Measurements from ENCODE around the gene SCLY.

Gene SCLY

DNA sequence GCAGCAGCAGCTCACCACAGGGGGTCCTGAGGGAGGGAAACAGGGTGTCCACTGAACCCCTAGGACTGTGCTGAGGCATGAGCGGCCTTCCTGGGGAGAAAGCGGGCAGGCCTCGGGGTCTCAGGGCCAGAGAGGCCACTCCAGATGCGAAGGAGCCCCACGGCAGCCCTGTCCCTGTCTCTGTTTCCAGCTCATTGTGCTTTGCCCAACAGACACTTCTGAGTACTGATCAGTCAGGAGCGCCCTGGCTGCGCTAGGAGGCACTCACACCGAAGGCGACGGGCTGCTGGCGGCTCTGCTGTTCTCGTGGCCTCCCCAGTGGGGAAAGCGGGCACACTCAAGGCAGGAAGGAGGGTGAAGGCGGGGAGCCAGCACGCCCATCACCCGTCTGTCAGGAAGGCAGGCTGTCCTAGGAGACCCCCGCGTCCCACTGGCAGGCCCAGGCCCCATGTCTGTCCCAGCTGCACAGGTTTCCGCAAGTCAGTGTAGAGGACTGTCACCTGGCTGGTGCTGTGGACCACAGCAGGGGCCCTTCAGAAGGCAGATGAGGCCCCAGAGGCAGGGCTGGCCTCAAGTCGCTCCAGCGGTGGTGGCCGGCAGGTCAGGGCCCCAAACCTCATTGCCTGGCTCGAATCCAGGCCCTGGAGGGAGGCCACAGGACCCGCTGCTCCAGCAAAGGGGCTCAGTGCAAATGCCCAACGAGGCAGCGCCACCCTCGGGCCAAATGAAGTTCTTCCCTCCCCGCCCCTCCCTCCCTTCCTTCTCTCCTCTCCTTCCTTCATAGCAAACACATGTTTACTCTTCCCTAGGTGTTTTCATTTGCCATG, 46.1 kb downstream of the SCLY start:
- in situ Hi-C loops (cut with MboI; ENCODE audit: low pct_unique_long_range_greater_than_20kb, low sequenced_read_pairs, unreplicated experiment): no loop called here
- TF ChIP-seq, protein P1, sequence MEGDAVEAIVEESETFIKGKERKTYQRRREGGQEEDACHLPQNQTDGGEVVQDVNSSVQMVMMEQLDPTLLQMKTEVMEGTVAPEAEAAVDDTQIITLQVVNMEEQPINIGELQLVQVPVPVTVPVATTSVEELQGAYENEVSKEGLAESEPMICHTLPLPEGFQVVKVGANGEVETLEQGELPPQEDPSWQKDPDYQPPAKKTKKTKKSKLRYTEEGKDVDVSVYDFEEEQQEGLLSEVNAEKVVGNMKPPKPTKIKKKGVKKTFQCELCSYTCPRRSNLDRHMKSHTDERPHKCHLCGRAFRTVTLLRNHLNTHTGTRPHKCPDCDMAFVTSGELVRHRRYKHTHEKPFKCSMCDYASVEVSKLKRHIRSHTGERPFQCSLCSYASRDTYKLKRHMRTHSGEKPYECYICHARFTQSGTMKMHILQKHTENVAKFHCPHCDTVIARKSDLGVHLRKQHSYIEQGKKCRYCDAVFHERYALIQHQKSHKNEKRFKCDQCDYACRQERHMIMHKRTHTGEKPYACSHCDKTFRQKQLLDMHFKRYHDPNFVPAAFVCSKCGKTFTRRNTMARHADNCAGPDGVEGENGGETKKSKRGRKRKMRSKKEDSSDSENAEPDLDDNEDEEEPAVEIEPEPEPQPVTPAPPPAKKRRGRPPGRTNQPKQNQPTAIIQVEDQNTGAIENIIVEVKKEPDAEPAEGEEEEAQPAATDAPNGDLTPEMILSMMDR (IDR thresholded peaks at IDR 0.05; ENCODE audit: extremely low read depth, insufficient read depth, missing control alignments): peak; percentile 52
- DNase-seq (ENCODE audit: low spot score): no peak

DNA sequence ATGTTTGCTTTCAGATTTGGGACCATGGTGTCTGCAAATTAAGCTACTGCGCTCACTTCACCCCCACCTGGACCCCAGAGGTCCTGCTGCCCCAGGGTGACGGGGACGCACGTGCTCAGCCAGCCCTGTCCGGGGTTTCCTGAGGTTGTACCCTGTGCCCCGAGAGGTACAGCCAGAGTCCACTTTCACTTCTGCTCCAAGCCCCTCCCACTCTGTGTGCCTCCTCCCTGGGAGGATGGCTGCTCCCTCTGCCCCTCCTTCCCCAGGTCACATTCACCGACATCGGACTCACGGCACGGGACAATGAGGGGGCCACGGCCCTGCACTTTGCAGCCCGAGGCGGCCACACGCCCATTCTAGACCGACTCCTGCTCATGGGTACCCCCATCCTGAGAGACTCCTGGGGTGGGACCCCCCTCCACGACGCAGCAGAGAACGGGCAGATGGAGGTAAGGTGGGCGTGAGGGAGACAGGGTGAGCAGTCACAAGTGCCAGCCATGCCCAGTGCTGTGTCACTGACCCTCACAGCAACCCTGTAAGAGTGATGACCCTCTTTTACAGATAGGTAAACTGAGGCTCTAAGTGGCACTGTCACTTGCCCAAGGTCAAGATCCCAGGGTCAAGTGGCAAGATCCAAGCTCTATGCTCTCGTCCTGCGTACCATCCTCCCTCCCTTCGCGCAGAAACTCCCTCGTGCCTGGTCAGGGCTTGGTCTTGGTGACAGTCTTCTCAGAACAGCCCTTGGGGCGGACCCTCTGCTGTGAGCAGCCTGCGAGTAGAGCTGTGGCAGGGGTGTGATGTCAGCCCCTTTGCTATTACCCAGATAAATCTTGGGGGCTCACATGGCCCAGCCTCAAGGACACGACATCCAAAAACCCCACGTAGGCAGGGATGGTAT, 47.0 kb downstream of the SCLY start:
- TF ChIP-seq, protein P1 (IDR thresholded peaks at IDR 0.05; ENCODE audit: extremely low read depth, insufficient read depth, missing control alignments): no peak
- in situ Hi-C loops (cut with MboI; ENCODE audit: low pct_unique_long_range_greater_than_20kb, low sequenced_read_pairs, unreplicated experiment): no loop called here
- DNase-seq (ENCODE audit: low spot score): no peak

DNA sequence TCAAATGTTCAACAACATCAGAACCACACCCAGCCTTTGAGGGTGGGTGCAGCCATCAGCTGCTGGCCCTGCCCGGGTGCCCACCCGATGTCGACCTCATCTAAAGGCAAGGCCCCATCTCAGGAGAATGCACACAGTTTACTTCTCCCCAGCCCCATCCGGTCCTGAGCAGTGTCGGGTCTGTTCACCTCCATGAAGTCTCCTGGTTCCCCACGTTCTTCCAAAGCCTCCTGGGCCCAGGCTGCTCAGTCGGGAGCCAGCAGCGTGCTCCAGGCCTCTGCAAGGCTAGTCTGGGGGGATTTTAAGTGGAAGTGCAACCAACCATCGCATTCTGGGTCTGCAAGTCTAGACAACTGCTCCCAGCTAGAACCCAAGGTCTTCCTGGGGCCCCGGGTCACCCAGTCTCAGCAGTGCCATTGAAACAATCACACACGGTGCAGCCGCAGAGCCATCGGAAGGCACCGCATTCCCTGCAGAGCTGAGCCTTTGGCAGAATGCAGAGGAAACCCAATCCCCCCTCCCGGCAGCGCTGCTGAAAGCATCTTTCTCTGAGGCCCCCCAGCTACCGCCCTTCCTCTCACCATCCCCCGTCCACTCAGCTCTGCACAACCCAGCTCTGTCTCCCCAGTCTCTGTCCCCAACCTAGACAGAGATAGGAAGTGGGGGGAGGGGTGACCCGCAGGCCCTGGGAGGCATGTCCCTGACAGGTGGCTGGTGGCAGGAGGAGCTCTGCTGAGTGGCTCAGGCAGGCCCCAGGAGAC, 47.8 kb downstream of the SCLY start:
- no peak for DNase-seq (ENCODE audit: low spot score)
- TF ChIP-seq, protein P1 (IDR thresholded peaks at IDR 0.05; ENCODE audit: extremely low read depth, insufficient read depth, missing control alignments): no peak
- in situ Hi-C loops (cut with MboI; ENCODE audit: low pct_unique_long_range_greater_than_20kb, low sequenced_read_pairs, unreplicated experiment): no loop called here

DNA sequence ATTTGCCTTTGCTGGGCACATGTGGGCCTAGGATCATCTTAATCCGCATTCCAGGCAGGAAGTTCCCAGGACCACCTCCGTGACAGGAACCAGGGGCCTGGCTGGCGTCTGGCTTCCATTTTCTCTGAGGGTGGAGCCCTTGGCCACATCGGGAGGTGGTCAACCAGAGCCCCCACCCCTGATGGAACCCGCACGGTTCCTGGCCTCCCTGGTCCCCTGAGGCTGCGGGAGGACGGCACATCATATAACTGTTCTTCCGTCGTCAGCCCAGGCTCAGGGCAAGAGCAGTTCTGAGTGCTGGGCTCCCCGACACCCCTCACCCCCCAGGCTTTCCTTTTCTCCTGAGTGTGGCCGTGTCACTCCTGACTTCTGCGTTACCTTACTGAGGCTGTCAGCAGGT, 52.8 kb downstream of the SCLY start:
- DNase-seq (ENCODE audit: low spot score): no peak
- in situ Hi-C loops (cut with MboI; ENCODE audit: low pct_unique_long_range_greater_than_20kb, low sequenced_read_pairs, unreplicated experiment): no loop called here
- TF ChIP-seq, protein P1 (IDR thresholded peaks at IDR 0.05; ENCODE audit: extremely low read depth, insufficient read depth, missing control alignments): no peak

DNA sequence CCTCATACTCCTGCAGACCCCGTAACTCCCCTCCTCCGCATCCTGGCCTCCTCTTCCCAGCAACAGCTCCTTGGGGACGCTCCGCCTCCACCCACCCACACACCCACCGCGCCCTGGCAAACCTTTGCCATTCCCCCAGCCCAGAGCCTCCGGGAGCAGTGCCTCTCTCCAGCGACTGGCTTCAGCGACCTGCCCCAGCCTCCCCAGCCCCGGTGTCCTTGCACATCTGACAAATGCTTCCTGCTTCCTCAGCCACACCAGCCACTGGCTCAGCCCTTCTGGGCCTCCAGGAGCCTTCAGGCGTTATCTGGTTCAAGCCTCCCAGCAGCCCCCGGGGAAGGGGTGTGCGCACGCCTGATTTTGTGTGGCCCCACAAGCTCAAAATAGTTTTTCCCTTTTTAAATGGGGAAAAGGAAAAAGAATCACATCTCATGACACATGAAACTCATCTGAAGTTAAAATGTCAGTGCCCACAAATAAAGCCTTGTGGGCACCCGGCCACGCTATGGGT, 53.6 kb downstream of the SCLY start:
- TF ChIP-seq, protein P1 (IDR thresholded peaks at IDR 0.05; ENCODE audit: extremely low read depth, insufficient read depth, missing control alignments): no peak
- in situ Hi-C loops (cut with MboI; ENCODE audit: low pct_unique_long_range_greater_than_20kb, low sequenced_read_pairs, unreplicated experiment): no loop called here
- no peak for DNase-seq (ENCODE audit: low spot score)
